Measurements from ENCODE around the gene TMC6. TPM values are rescaled to one million over a fixed set of nuclear protein-coding genes. Genes with fewer than 3 reads are reported as not detected.

The TMC6 gene
- total and polyA plus RNA-seq, 2 of the 13 experiments (the other 11 are each of a cell fraction or from before 2014, with no cell fraction given) = 48.4 to 99.1 TPM

- TF ChIP-seq ZNF574 (CRISPR knock-in tag; IDR thresholded peaks at IDR 0.05) (0 out of 2 replicates have a peak, but pooled peaks have one; percentile 12), ZNF772 (CRISPR knock-in tag; IDR thresholded peaks at IDR 0.05) (0 out of 2 replicates have a peak, but pooled peaks have one; percentile 79), CCAR2 (optimal IDR thresholded peaks at IDR 0.05; ENCODE audit: low read depth, low read length) (no peak), ZNF335 (CRISPR knock-in tag; IDR thresholded peaks at IDR 0.05) (no peak), NAIF1 (CRISPR knock-in tag; IDR thresholded peaks at IDR 0.05; ENCODE audit: borderline replicate concordance) (no peak), ZNF205 (CRISPR knock-in tag; IDR thresholded peaks at IDR 0.05) (peak; percentile 61; the same call in 1 of the 2 replicates), EED (CRISPR knock-in tag; IDR thresholded peaks at IDR 0.05) (peak; percentile 91; the same call in 1 of the 2 replicates), ZFP62 (CRISPR knock-in tag; IDR thresholded peaks at IDR 0.05) (no peak), TBX2 (CRISPR knock-in tag; IDR thresholded peaks at IDR 0.05; ENCODE audit: borderline replicate concordance) (0 out of 2 replicates have a peak, but pooled peaks have one; percentile 60), ZFP91 (CRISPR knock-in tag; IDR thresholded peaks at IDR 0.05; ENCODE audit: borderline replicate concordance) (0 out of 2 replicates have a peak, but pooled peaks have one; percentile 41), MAZ (IDR thresholded peaks at IDR 0.05; ENCODE audit: borderline replicate concordance, low read depth, low read length) (no peak), MAZ (CRISPR knock-in tag; IDR thresholded peaks at IDR 0.05; ENCODE audit: low read depth) (0 out of 2 replicates have a peak, but pooled peaks have one; percentile 55), NONO (IDR thresholded peaks at IDR 0.05) (no peak), NONO (CRISPR knock-in tag; conservative IDR thresholded peaks at IDR 0.05) (0 out of 2 replicates have a peak, but pooled peaks have one; percentile 13), TRAFD1 (CRISPR knock-in tag; IDR thresholded peaks at IDR 0.05; ENCODE audit: borderline replicate concordance) (0 out of 2 replicates have a peak, but pooled peaks have one; percentile 25), U2AF1 (optimal IDR thresholded peaks at IDR 0.05; ENCODE audit: low read depth, low read length) (peak; percentile 78), SP2 (CRISPR knock-in tag; IDR thresholded peaks at IDR 0.05) (0 out of 2 replicates have a peak, but pooled peaks have one; percentile 2), THYN1 (CRISPR knock-in tag; IDR thresholded peaks at IDR 0.05; ENCODE audit: borderline replicate concordance, low read depth) (0 out of 2 replicates have a peak, but pooled peaks have one; percentile 54), SAFB2 (CRISPR knock-in tag; IDR thresholded peaks at IDR 0.05; ENCODE audit: borderline replicate concordance, low read depth) (0 out of 2 replicates have a peak, but pooled peaks have one; percentile 32), ZNF747 (CRISPR knock-in tag; IDR thresholded peaks at IDR 0.05; ENCODE audit: borderline replicate concordance) (0 out of 2 replicates have a peak, but pooled peaks have one; percentile 48), ZNF230 (CRISPR knock-in tag; IDR thresholded peaks at IDR 0.05) (no peak)
Observed at GRCh38 chr17:78130090-78130436, 1.5 kb upstream of the TMC6 start (continued).

All from HepG2 (cell line).